Neural cell (in vitro differentiated cells): ENCODE results near the gene PDE4D. TPM values are rescaled to one million over a fixed set of nuclear protein-coding genes. Genes with fewer than 3 reads are reported as not detected.

Experiments used
- H2AFZ ChIP-seq: fragments of 200-600, 300-800 bp; sonication (generic), shearing (Covaris generic); 2 replicates; pipeline ENCODE4 v1.6.0; 2014; ENCODE audit warnings: low read depth, mild to moderate bottlenecking, antibody characterized with exemption, low read length, moderate library complexity
- H3F3A ChIP-seq: fragments of 200-600 bp; shearing (Covaris generic); 2 replicates; pipeline ENCODE4 v1.6.1; 2016; ENCODE audit warnings: mild to moderate bottlenecking, moderate library complexity, mixed read lengths, antibody characterized with exemption, low read length; ENCODE audit not compliant: insufficient read depth, poor library complexity, severe bottlenecking
- H3K27ac ChIP-seq: fragments of 200-600, 300-800 bp; sonication (generic), shearing (Covaris generic); 2 replicates; pipeline ENCODE4 v1.5.1; 2014; ENCODE audit warnings: mild to moderate bottlenecking, low read length, moderate library complexity
- H3K27me3 ChIP-seq: fragments of 300-800, 200-600 bp; sonication (generic), shearing (Covaris generic); 2 replicates; pipeline ENCODE4 v1.6.0; 2014; ENCODE audit warnings: mild to moderate bottlenecking, low read depth, low read length, moderate library complexity; ENCODE audit not compliant: insufficient read depth
- H3K36me3 ChIP-seq: fragments of 300-800, 200-600 bp; sonication (generic), shearing (Covaris generic); 2 replicates; pipeline ENCODE4 v1.5.1; 2014; ENCODE audit warnings: mild to moderate bottlenecking, antibody characterized with exemption, low read length, moderate library complexity; ENCODE audit not compliant: insufficient read depth
- H3K4me2 ChIP-seq: fragments of 300-800, 200-600 bp; sonication (generic), shearing (Covaris generic); 2 replicates; pipeline ENCODE4 v1.6.0; 2014; ENCODE audit warnings: mild to moderate bottlenecking, low read length
- H3K4me3 ChIP-seq: fragments of 300-800, 200-600 bp; sonication (generic), shearing (Covaris generic); 2 replicates; pipeline ENCODE4 v1.5.1; 2014; ENCODE audit warnings: mild to moderate bottlenecking, low read length, moderate library complexity
- H3K79me2 ChIP-seq: fragments of 200-600 bp; shearing (Covaris generic); replicated peaks from 2 replicates; pipeline ENCODE4 v1.6.0; 2014; ENCODE audit warnings: mild to moderate bottlenecking, low read length, moderate library complexity; ENCODE audit not compliant: insufficient read depth
- H3K9ac ChIP-seq: fragments of 300-800, 200-600 bp; sonication (generic), shearing (Covaris generic); 2 replicates; pipeline ENCODE4 v1.6.1; 2016; ENCODE audit warnings: mild to moderate bottlenecking, low read length, mixed read lengths
- H3K9me2 ChIP-seq: fragments of 200-600 bp; shearing (Covaris generic); 2 replicates; pipeline ENCODE4 v1.6.1; 2016; ENCODE audit warnings: mild to moderate bottlenecking, low read length, mixed read lengths; ENCODE audit not compliant: insufficient read depth
- H3K9me3 ChIP-seq: fragments of 200-600, 300-800 bp; sonication (generic), shearing (Covaris generic); 2 replicates; pipeline ENCODE4 v1.6.1; 2016; ENCODE audit warnings: mild to moderate bottlenecking, mixed run types, low read length, moderate library complexity, mixed read lengths
- H4K20me1 ChIP-seq: fragments of 200-600 bp; shearing (Covaris generic); 2 replicates; pipeline ENCODE4 v1.6.1; 2016; ENCODE audit warnings: mild to moderate bottlenecking, mixed run types; ENCODE audit not compliant: insufficient read depth
- CTCF ChIP-seq: fragments of 450-650 bp; IDR thresholded peaks from 2 replicates; pipeline ENCODE4 v1.5.1; 2014; ENCODE audit warnings: antibody characterized with exemption, mild to moderate bottlenecking, moderate library complexity; ENCODE audit not compliant: poor library complexity, severe bottlenecking
- EP300 ChIP-seq: fragments of 450-650 bp; conservative IDR thresholded peaks from 2 replicates; pipeline ENCODE4 v1.6.1; 2014; ENCODE audit warnings: antibody characterized with exemption, mild to moderate bottlenecking, moderate library complexity; ENCODE audit not compliant: poor library complexity, severe bottlenecking
- EZH2 ChIP-seq: fragments of 200-600, 300-800 bp; shearing (Covaris generic), sonication (generic); IDR thresholded peaks from 2 replicates; pipeline ENCODE4 v1.6.1; 2014; ENCODE audit warnings: antibody characterized with exemption, low read length, borderline replicate concordance, mild to moderate bottlenecking; ENCODE audit not compliant: insufficient read depth, poor library complexity, severe bottlenecking
- MXI1 ChIP-seq: fragments of 450-650 bp; conservative IDR thresholded peaks from 2 replicates; pipeline ENCODE4 v1.6.1; 2014; ENCODE audit warnings: antibody characterized with exemption, mild to moderate bottlenecking; ENCODE audit not compliant: poor library complexity, severe bottlenecking
- POLR2AphosphoS5 ChIP-seq: IDR thresholded peaks from 2 replicates; pipeline ENCODE4 v1.6.1; 2012
- RAD21 ChIP-seq: fragments of 450-650 bp; conservative IDR thresholded peaks from 2 replicates; pipeline ENCODE4 v1.6.1; 2014; ENCODE audit warnings: antibody characterized with exemption, mild to moderate bottlenecking, moderate library complexity
- REST ChIP-seq: IDR thresholded peaks from 2 replicates; pipeline ENCODE4 v1.6.1; 2012; ENCODE audit warnings: borderline replicate concordance
- SMC3 ChIP-seq: fragments of 450-650 bp; conservative IDR thresholded peaks from 2 replicates; pipeline ENCODE4 v1.6.1; 2014; ENCODE audit warnings: antibody characterized with exemption, mild to moderate bottlenecking, moderate library complexity; ENCODE audit not compliant: poor library complexity
- TAF1 ChIP-seq: IDR thresholded peaks from 2 replicates; pipeline ENCODE4 v1.6.1; 2012; ENCODE audit warnings: low read depth
- polyA plus RNA-seq: library from polyadenylated mRNA; depleted of rRNA; stranded (reverse); fragments of >200 nt; gene quantifications from 2 replicates; pipeline ENCODE4 v1.2.3, GENCODE V29; 2014

Gene PDE4D
- polyA plus RNA-seq, 1 donor from 2014 or later: 42.8 TPM

- no peaks in the 10 kb centered on the region for H4K20me1 ChIP-seq
- no peak overlapping the region for H2AFZ ChIP-seq
- no peak for TF ChIP-seq EP300
- no peak for TF ChIP-seq REST
- TF ChIP-seq CTCF: no peak
- no peak for TF ChIP-seq EZH2
- TF ChIP-seq SMC3: no peak
- no peak for TF ChIP-seq TAF1
- no peak for TF ChIP-seq RAD21
- no peak for TF ChIP-seq MXI1
- no peak for TF ChIP-seq POLR2AphosphoS5
- no peaks in the 10 kb centered on the region for H3K79me2 ChIP-seq
- H3K9me3 ChIP-seq: no peaks in the 10 kb centered on the region
- no peak overlapping the region for H3K9ac ChIP-seq
- no peak overlapping the region for H3K4me2 ChIP-seq
- H3K36me3 ChIP-seq: no peaks in the 10 kb centered on the region
- H3K27ac ChIP-seq: no peak overlapping the region
- no peaks in the 10 kb centered on the region for H3K9me2 ChIP-seq
- H3K4me3 ChIP-seq: no peak overlapping the region
- no peaks in the 10 kb centered on the region for H3F3A ChIP-seq
- no peaks in the 10 kb centered on the region for H3K27me3 ChIP-seq
Observed at GRCh38 chr5:59757442-59757841, 136.1 kb downstream of the PDE4D start.

- H3F3A ChIP-seq: no peaks in the 10 kb centered on the region
- no peaks in the 10 kb centered on the region for H3K27me3 ChIP-seq
- H2AFZ ChIP-seq: no peak overlapping the region
- TF ChIP-seq REST (no peak), RAD21 (no peak), POLR2AphosphoS5 (no peak), SMC3 (no peak), MXI1 (no peak), CTCF (no peak), TAF1 (no peak), EZH2 (no peak), EP300 (no peak)
- H3K36me3 ChIP-seq: no peaks in the 10 kb centered on the region
- H3K27ac ChIP-seq: no peak overlapping the region
- no peaks in the 10 kb centered on the region for H3K9me3 ChIP-seq
- H3K79me2 ChIP-seq: no peaks in the 10 kb centered on the region
- H3K9me2 ChIP-seq: no peaks in the 10 kb centered on the region
- H4K20me1 ChIP-seq: no peaks in the 10 kb centered on the region
- no peak overlapping the region for H3K4me2 ChIP-seq
- no peak overlapping the region for H3K4me3 ChIP-seq
- H3K9ac ChIP-seq: no peak overlapping the region
Observed at GRCh38 chr5:59756373-59757035, 137.0 kb downstream of the PDE4D start.
